MCF 10A (cell line): Measurements from ENCODE around the gene SLC22A5. TPM values are rescaled to one million over a fixed set of nuclear protein-coding genes. Genes with fewer than 3 reads are reported as not detected.

Source experiments
- BruUV-seq: library from RNA; stranded (reverse); fragments of 400-500 nt; replicated peaks from 2 replicates; lab custom pipeline; 2021; lab: Mats Ljungman, UMichigan
- CTCF ChIA-PET: fragments of 300-600 bp; sonication (Branson Sonifier 250); formaldehyde crosslinking; extraction: SDS; loops from one replicate; lab custom pipeline; 2021; ENCODE audit warnings: antibody characterized with exemption, inconsistent platforms; lab: Yijun Ruan, JAX
- POLR2A ChIA-PET: fragments of 300-600, 350-650 bp; sonication (Branson Sonifier 250); formaldehyde crosslinking; extraction: SDS; loops from one replicate; lab custom pipeline; 2020; ENCODE audit warnings: antibody characterized with exemption, inconsistent platforms; lab: Yijun Ruan, JAX
- DNase-seq: peaks from one replicate; pipeline ENCODE4 v3.0.0-alpha.2; 2018; ENCODE audit not compliant: unreplicated experiment
- H3K27ac Mint-ChIP-seq: one replicate; pipeline ENCODE4 v1.8.0; 2022; ENCODE audit warnings: mild to moderate bottlenecking, low read depth, mixed read lengths; ENCODE audit not compliant: unreplicated experiment
- H3K27me3 Mint-ChIP-seq: one replicate; pipeline ENCODE4 v1.8.0; 2022; ENCODE audit warnings: mixed read lengths; ENCODE audit not compliant: insufficient read depth, unreplicated experiment
- H3K36me3 Mint-ChIP-seq: one replicate; pipeline ENCODE4 v1.8.0; 2022; ENCODE audit warnings: mild to moderate bottlenecking, moderate library complexity, mixed read lengths; ENCODE audit not compliant: insufficient read depth, unreplicated experiment
- H3K4me1 Mint-ChIP-seq: one replicate; pipeline ENCODE4 v1.8.0; 2022; ENCODE audit warnings: mixed read lengths; ENCODE audit not compliant: insufficient read depth, unreplicated experiment
- H3K4me3 Mint-ChIP-seq: one replicate; pipeline ENCODE4 v1.8.0; 2022; ENCODE audit warnings: mild to moderate bottlenecking, moderate library complexity, mixed read lengths; ENCODE audit not compliant: unreplicated experiment
- H3K9me3 Mint-ChIP-seq: one replicate; pipeline ENCODE4 v1.8.0; 2022; ENCODE audit warnings: mixed read lengths; ENCODE audit not compliant: unreplicated experiment
- intact Hi-C: fragments of 100-400 bp; cut with micrococcal nuclease; formaldehyde crosslinking; loops from 2 replicates; pipeline ENCODE4 v1.14.1; 2022
- total RNA-seq: library from RNA; stranded (reverse); gene quantifications from 2 replicates; pipeline ENCODE4 v1.2.3, GENCODE V29; 2022
- TF ChIP-seq, protein P1 (sequence below): fragments of 200-600 bp; IDR thresholded peaks from one replicate; pipeline ENCODE4 v1.8.0; 2022; ENCODE audit warnings: antibody characterized with exemption, mild to moderate bottlenecking; ENCODE audit not compliant: unreplicated experiment

Gene SLC22A5
- total RNA-seq, 1 experiment from 2014 or later: 167 TPM

- Mint-ChIP-seq H3K27ac (peak overlapping the region; percentile 99), H3K27me3 (no peaks in the 10 kb centered on the region), H3K4me1 (peaks cover 46% of the 10 kb centered on the region), H3K4me3 (peak overlapping the region; percentile 10), H3K36me3 (no peaks in the 10 kb centered on the region), H3K9me3 (no peaks in the 10 kb centered on the region)
- intact Hi-C loops: no loop called here
- peak; percentile 82 for DNase-seq
- POLR2A ChIA-PET: interaction anchor here (0.6 to 11.9 kb wide), 12 partner anchors 8 to 469 kb away, joined by 3 to 178 read pairs (median 4); partner anchors contain the start of genes SLC22A4 and SLC22A5
- TF ChIP-seq, protein P1, sequence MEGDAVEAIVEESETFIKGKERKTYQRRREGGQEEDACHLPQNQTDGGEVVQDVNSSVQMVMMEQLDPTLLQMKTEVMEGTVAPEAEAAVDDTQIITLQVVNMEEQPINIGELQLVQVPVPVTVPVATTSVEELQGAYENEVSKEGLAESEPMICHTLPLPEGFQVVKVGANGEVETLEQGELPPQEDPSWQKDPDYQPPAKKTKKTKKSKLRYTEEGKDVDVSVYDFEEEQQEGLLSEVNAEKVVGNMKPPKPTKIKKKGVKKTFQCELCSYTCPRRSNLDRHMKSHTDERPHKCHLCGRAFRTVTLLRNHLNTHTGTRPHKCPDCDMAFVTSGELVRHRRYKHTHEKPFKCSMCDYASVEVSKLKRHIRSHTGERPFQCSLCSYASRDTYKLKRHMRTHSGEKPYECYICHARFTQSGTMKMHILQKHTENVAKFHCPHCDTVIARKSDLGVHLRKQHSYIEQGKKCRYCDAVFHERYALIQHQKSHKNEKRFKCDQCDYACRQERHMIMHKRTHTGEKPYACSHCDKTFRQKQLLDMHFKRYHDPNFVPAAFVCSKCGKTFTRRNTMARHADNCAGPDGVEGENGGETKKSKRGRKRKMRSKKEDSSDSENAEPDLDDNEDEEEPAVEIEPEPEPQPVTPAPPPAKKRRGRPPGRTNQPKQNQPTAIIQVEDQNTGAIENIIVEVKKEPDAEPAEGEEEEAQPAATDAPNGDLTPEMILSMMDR: no peak
- CTCF ChIA-PET: interaction anchor here (0.6 kb wide), 4 partner anchors 150 to 297 kb away, joined by 3 to 5 read pairs (median 4); no protein-coding TSS in a partner anchor
- BruUV-seq: no TSS peak
Measured at GRCh38 chr5:132362086-132362485, 7.4 kb upstream of the SLC22A5 start.

GRCh38 chr5:132363431-132364112 lies 5.9 kb upstream of the SLC22A5 start:
- H3K4me3 Mint-ChIP-seq: peak overlapping the region; percentile 45
- H3K4me1 Mint-ChIP-seq: peaks cover 52% of the 10 kb centered on the region
- POLR2A ChIA-PET: interaction anchor here (0.6 to 11.9 kb wide), 20 partner anchors 8 to 227 kb away, joined by 3 to 178 read pairs (median 4); partner anchors contain the start of genes IRF1, P4HA2 and SLC22A4
- peaks cover 7% of the 10 kb centered on the region for H3K36me3 Mint-ChIP-seq
- CTCF ChIA-PET: interaction anchor here (0.5 to 4.3 kb wide), 10 partner anchors 8 to 637 kb away, joined by 3 to 13 read pairs (median 5); partner anchors contain the start of gene SLC22A4
- no peaks in the 10 kb centered on the region for H3K27me3 Mint-ChIP-seq
- DNase-seq: peak; percentile 99
- peak overlapping the region; percentile 99 for H3K27ac Mint-ChIP-seq
- TF ChIP-seq, protein P1: no peak
- intact Hi-C loops: loop anchor here (1.0 kb wide), 1 partner anchor 69 kb away; the partner anchor contains the start of gene SLC22A4
- TSS peak; percentile 66 for BruUV-seq
- H3K9me3 Mint-ChIP-seq: no peaks in the 10 kb centered on the region

DNA sequence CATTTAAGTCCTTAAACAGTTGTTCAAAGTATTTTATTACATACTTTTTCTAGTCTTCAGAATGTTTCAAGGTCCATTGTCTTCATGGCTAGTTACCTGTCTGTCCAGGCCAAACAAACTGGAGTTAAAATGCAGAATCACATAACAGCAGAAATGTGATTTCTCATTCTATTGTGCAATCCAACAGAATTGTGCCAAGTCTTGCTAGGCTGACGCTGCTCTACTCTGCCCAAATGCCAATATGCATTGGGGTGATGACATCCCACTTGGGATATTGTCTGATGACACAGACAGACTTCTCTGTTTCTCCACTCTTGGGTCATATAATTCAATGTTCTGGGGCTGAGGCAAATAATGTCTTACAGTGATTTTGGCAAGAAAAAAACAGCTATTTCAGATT lies 5.2 kb upstream of the SLC22A5 start:
- BruUV-seq: no TSS peak
- CTCF ChIA-PET: interaction anchor here (0.9 to 4.3 kb wide), 6 partner anchors 8 to 184 kb away, joined by 5 to 13 read pairs (median 6); partner anchors contain the start of gene SLC22A4
- Mint-ChIP-seq H3K4me1 (peaks cover 52% of the 10 kb centered on the region), H3K9me3 (no peaks in the 10 kb centered on the region), H3K4me3 (peak overlapping the region; percentile 45), H3K27me3 (no peaks in the 10 kb centered on the region), H3K36me3 (peaks cover 7% of the 10 kb centered on the region), H3K27ac (peak overlapping the region; percentile 99)
- TF ChIP-seq, protein P1: no peak
- intact Hi-C loops: loop anchor here (1.0 kb wide), 1 partner anchor 70 kb away; the partner anchor contains the start of gene SLC22A4
- DNase-seq: peak; percentile 98
- POLR2A ChIA-PET: interaction anchor here (0.6 to 11.9 kb wide), 18 partner anchors 8 to 1861 kb away, joined by 3 to 178 read pairs (median 4); partner anchors contain the start of genes IRF1, P4HA2 and SLC22A4

DNA sequence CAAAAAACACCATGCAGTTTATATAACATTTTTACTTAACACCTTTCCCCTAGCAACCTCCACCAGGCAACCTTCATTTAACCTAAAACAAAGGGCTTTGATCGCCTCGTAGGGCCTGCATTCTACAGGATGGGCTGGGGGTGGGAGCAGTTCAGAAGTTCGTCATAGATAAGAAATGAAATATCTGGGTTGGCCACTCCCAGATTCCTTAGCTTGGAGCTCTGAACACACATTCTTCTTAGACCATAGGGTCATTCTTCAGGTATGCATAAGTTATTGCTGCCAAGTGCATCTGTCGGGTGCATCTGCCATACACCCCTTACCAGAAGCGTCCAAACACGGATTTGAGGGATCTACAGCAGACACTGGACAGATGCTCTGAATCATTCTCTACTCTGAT lies 4.3 kb upstream of the SLC22A5 start:
- TF ChIP-seq, protein P1: no peak
- intact Hi-C loops: loop anchor here (5.0 kb wide), 1 partner anchor 138 kb away; the partner anchor contains the start of gene P4HA2
- BruUV-seq: no TSS peak
- POLR2A ChIA-PET: interaction anchor here (0.9 to 11.9 kb wide), 16 partner anchors 10 to 191 kb away, joined by 3 to 178 read pairs (median 6); partner anchors contain the start of genes IRF1, P4HA2, RAD50 and SLC22A4
- CTCF ChIA-PET: interaction anchor here (0.5 to 4.9 kb wide), 10 partner anchors 9 to 747 kb away, joined by 3 to 24 read pairs (median 4); partner anchors contain the start of genes IRF1 and SLC22A4
- Mint-ChIP-seq H3K36me3 (peaks cover 7% of the 10 kb centered on the region), H3K4me1 (peaks cover 52% of the 10 kb centered on the region), H3K27ac (peak overlapping the region; percentile 99), H3K9me3 (no peaks in the 10 kb centered on the region), H3K27me3 (no peaks in the 10 kb centered on the region), H3K4me3 (peak overlapping the region; percentile 45)
- peak; percentile 80 for DNase-seq
